IPS-18a (cell line): Measurements from ENCODE around the gene ILF3.
A peak's percentile ranks its signal among the peaks of the same experiment; 100 is the strongest.

ENCODE experiments used
- H3K27ac ChIP-seq: one replicate; pipeline ENCODE4 v1.5.1; 2013; ENCODE audit warnings: low read length
- H3K27me3 ChIP-seq: one replicate; pipeline ENCODE4 v1.6.1; 2013; ENCODE audit warnings: mild to moderate bottlenecking, low read length; ENCODE audit not compliant: control insufficient read depth, insufficient read depth
- H3K36me3 ChIP-seq: one replicate; pipeline ENCODE4 v1.6.1; 2013; ENCODE audit warnings: low read depth, low read length; ENCODE audit not compliant: control insufficient read depth
- H3K4me1 ChIP-seq: one replicate; pipeline ENCODE4 v1.6.1; 2013; ENCODE audit warnings: low read depth, low read length; ENCODE audit not compliant: control insufficient read depth
- H3K4me3 ChIP-seq: one replicate; pipeline ENCODE4 v1.5.1; 2013; ENCODE audit warnings: low read length
- H3K9ac ChIP-seq: one replicate; pipeline ENCODE4 v1.6.1; 2013; ENCODE audit warnings: mild to moderate bottlenecking, low read length, moderate library complexity
- H3K9me3 ChIP-seq: one replicate; pipeline ENCODE4 v1.6.1; 2013; ENCODE audit warnings: low read depth, low read length; ENCODE audit not compliant: control insufficient read depth

Gene ILF3

DNA sequence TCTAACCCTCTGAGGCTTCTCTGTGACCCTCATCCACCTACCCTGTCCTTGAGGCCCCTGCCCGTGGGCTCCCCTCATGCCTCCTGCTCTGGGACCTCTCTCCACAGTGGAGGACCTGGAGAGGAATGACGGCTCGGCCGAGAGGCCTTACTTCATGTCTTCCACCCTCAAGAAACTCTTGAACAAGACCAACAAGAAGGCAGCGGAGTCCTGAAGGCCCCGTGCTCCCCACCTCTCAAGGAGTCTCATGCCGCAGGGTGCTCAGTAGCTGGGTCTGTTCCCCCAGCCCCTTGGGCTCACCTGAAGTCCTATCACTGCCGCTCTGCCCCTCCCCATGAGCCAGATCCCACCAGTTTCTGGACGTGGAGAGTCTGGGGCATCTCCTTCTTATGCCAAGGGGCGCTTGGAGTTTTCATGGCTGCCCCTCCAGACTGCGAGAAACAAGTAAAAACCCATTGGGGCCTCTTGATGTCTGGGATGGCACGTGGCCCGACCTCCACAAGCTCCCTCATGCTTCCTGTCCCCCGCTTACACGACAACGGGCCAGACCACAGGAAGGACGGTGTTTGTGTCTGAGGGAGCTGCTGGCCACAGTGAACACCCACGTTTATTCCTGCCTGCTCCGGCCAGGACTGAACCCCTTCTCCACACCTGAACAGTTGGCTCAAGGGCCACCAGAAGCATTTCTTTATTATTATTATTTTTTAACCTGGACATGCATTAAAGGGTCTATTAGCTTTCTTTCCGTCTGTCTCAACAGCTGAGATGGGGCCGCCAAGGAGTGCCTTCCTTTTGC is 10.8 kb upstream of the ILF3 start:
- H3K4me3 ChIP-seq, result no peak overlapping the region
- peaks cover 10% of the 10 kb centered on the region for H3K4me1 ChIP-seq
- no peak overlapping the region for H3K27ac ChIP-seq
- H3K27me3 ChIP-seq, result no peaks in the 10 kb centered on the region
- no peak overlapping the region for H3K9ac ChIP-seq
- H3K9me3 ChIP-seq, result no peaks in the 10 kb centered on the region
- H3K36me3 ChIP-seq, result peaks cover 17% of the 10 kb centered on the region

DNA sequence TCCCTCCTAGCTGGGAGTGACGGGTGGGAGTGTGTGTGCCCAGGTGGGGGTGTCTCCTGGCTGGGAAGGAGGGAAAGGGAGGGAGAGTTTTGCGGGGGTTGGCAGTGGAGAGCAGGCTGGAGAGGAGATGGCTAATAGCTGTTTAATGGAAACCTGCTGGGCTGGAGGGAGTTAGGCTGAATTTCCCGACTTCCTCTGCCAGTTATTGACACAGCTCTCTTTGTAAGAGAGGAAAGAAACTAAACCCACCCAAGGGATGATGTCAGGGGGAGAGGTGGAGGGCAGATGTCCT is 10.2 kb upstream of the ILF3 start:
- Histone ChIP-seq H3K4me1 (peaks cover 10% of the 10 kb centered on the region), H3K4me3 (no peak overlapping the region), H3K9me3 (no peaks in the 10 kb centered on the region), H3K27ac (no peak overlapping the region), H3K36me3 (peaks cover 16% of the 10 kb centered on the region), H3K9ac (no peak overlapping the region), H3K27me3 (no peaks in the 10 kb centered on the region)

DNA sequence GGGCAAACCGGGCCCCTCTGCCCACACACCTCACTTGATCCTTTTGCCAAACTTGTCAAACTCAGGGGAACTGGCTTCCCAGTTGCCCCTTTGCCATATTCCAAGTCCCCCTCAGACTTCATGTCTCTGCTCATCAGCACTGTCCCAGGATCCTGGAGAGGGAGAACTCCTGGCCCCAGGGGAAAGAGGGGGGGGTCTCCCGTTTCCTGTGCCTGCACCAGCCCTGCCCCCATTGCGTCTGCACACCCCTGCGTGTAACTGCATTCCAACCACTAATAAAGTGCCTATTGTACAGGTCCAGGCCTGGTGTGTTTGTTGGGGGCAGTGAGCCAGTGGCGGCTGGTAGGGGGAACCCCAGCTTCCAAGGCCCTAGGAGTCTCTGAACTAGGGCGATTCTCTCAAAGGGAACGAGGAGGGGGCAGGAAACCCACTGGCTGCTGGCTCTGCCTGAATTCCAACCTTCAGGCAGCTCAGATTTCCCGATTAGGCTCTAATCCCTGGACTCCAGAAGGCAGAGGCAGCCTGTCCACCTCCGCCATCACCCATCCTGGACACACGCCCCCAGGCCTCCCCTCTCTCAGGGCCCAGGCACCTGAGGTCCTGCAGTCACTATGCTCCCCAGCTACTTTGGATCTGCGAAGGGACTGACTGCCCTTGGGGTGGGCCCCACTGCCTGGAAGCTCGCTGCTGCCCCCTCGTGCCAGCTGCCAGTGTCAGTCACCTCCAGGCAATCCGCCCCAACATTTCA is 9.7 kb upstream of the ILF3 start:
- peaks cover 10% of the 10 kb centered on the region for H3K4me1 ChIP-seq
- no peak overlapping the region for H3K4me3 ChIP-seq
- H3K27me3 ChIP-seq, result no peaks in the 10 kb centered on the region
- H3K9ac ChIP-seq, result no peak overlapping the region
- H3K36me3 ChIP-seq, result peaks cover 12% of the 10 kb centered on the region
- no peaks in the 10 kb centered on the region for H3K9me3 ChIP-seq
- no peak overlapping the region for H3K27ac ChIP-seq

DNA sequence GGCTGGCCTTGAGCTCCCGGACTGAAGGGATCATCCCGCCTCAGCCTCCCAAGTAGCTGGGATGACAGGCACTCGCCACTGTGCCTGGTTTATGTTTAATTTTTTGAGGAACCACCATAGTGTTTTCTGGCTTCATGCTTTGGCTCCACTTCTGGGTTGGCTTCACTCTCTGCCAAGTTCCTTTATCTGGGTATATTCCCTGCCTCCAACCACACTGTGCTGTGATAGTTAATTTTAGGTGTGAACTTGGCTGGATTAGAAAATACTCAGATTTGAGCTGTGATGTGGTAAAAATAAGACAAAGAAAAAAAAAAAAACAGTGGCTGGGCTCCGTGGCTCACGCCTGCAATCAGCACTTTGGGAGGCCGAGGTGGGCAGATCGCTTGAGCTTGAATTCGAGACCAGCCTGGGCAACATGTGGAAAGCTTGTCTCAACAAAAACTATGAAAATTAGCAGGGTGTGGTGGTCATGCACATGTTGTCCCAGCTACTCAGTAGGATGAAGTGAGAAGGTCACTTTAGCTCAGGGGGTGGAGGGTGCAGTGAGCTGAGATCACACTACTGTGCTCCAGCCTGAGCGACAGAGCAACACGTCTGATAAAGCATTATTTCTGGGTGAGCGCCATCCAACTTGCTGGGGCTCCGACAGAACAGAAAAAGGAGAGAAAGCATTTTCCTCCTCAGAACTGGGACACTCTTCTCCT is 7.5 kb upstream of the ILF3 start:
- H3K4me1 ChIP-seq, result peaks cover 10% of the 10 kb centered on the region
- H3K9ac ChIP-seq, result no peak overlapping the region
- peaks cover 7% of the 10 kb centered on the region for H3K36me3 ChIP-seq
- H3K9me3 ChIP-seq, result no peaks in the 10 kb centered on the region
- no peak overlapping the region for H3K27ac ChIP-seq
- H3K27me3 ChIP-seq, result no peaks in the 10 kb centered on the region
- no peak overlapping the region for H3K4me3 ChIP-seq

DNA sequence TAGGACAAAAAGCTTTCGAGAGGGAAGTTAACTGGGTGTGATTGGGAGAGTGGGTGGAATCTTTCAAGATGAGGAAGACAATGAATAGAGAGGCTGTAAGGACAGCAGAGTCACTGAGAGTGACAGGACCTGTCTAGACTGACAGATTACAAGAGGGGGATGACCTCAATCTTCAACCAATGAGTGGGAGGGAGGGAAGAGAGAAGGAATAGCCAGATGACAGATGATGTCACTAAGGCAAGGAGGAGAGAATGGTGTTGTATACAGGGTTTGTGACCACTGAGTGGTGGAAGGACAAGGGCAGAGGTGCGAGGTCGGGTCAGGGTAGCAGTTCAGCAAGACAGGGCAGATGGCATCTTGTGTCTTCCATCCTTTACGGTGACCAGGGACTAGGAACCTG is 5.8 kb upstream of the ILF3 start:
- Histone ChIP-seq H3K36me3 (peaks cover under 1% of the 10 kb centered on the region), H3K4me1 (peaks cover 10% of the 10 kb centered on the region), H3K27me3 (no peaks in the 10 kb centered on the region), H3K9me3 (no peaks in the 10 kb centered on the region), H3K4me3 (no peak overlapping the region), H3K9ac (no peak overlapping the region), H3K27ac (no peak overlapping the region)

DNA sequence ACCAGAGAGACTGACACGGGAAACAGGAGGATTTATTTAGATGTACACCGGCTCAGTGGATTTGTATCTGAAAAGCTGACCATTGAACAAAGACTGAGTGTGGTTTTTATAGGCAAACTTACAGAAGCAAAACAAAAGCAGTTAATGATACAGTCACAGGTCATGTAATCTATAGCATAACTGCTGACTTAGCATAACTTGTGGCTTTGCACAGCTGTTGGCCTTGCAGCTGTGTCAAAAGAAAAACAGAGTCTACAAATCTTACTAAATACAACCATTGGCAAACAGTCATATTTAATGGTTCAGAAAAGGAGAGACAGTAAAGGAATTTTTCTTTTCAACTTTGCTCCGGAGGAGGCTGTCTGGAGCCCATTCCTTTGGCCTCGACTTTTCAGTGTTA is 2.3 kb upstream of the ILF3 start:
- Histone ChIP-seq H3K4me1 (no peaks in the 10 kb centered on the region), H3K9ac (no peak overlapping the region), H3K36me3 (peaks cover 18% of the 10 kb centered on the region), H3K27me3 (no peaks in the 10 kb centered on the region), H3K9me3 (no peaks in the 10 kb centered on the region), H3K4me3 (no peak overlapping the region), H3K27ac (no peak overlapping the region)

DNA sequence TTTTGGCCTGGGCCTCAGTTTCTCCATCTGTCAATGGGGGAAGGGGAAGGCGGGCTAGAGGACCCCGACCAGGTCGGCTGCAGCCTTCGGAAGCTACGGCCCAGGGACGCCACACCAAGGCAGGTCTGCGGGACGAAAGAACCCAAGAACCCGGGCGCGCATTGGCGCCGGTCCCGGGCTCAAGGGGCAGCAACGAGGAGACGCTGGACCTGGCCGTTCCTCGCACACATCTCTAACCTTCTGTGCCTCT is 739 bp upstream of the ILF3 start:
- Histone ChIP-seq H3K4me3 (peak overlapping the region; percentile 96), H3K4me1 (no peaks in the 10 kb centered on the region), H3K27ac (peak overlapping the region; percentile 98)

DNA sequence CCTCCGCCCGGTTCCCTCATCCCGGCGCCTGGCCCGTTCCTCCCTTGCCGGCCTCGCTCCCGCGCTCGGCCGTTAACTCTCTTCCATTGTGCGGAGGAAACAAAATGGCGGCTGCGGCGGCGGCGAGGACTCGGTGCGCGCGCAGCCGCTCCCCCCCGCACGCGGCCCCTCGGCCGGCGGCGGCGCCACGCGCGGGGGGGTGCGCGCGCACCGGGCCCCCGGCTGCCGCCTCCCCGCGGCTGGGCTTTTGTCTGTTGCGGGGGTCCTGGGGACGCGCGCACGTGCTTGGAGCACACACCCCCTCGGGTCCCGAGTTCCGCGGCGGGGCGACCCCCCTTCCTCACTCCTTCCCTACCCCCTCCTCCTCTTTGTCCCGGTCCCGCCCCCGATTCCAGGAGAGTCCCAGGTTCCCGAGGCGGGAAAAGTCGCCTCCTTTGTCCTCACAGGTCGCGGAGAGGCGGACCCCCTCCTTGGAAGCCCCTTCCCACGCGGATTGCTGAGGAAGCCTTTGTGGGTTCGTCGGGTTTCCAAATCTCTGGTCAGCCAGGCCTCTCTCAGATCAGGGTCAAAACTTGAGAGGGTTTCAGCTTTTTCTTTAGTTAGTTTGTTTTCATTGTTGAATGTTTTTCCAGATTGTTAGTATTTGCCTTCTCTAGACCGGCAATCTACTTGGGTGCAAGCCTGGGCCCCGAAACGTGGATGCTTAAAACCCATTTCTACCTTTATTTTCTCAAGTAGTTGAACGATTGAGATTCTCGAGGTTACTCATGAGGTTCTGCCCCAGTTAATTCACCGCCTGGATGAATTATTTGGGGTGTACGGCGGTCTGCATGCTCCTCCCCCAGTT is 687 bp downstream of the ILF3 start:
- Histone ChIP-seq H3K4me3 (peak overlapping the region; percentile 96), H3K4me1 (no peaks in the 10 kb centered on the region), H3K27ac (peak overlapping the region; percentile 94), H3K9ac (peak overlapping the region; percentile 100), H3K9me3 (no peaks in the 10 kb centered on the region), H3K27me3 (no peaks in the 10 kb centered on the region), H3K36me3 (peaks cover 31% of the 10 kb centered on the region)

More for the DNA sequence above, 739 bp upstream of the ILF3 start:
- no peaks in the 10 kb centered on the region for H3K27me3 ChIP-seq
- H3K9ac ChIP-seq, result peak overlapping the region; percentile 100
- no peaks in the 10 kb centered on the region for H3K9me3 ChIP-seq
- H3K36me3 ChIP-seq, result peaks cover 29% of the 10 kb centered on the region

DNA sequence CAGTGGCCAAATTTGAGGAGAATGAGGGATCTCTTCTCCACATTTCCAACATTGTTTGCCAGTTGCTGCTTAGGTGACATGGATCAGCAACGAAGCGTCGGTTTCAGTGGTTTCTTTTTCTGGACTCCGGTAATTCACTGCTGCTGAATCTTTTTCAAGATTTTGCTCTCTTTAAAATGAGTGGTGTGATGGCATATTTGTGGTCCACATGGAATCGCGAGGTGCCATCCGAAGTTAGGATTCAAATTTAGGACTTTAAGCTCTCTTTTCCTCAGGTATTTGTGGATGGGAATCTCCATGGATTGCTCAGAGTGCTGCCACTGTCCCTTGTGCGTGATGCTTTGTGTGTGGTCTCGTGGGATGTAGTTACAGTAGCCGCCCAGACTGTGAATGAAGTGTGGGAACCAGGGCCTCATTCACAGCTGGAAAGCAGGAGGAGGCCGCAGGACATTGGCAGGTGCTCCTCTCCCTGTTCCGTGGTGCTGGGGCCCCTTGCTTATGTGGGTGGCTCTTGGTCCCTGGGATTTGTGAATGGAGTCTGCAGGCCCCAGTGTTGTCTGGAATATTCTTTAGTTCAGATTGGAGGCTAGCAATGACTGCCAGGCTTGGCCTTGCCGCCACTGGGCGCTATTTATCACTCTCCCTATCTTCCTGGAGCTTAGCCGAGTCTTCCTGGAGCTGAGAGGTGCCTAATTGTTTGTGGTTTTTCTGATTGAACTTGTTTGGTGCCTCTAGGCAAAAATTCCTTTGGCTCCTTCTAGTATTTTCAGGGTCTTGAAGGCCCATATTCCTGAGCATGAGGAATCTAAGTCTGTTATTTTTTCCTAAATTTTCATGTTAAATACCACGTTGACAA is 1.5 kb downstream of the ILF3 start:
- H3K27me3 ChIP-seq, result no peaks in the 10 kb centered on the region
- H3K4me3 ChIP-seq, result peak overlapping the region; percentile 89
- peaks cover 40% of the 10 kb centered on the region for H3K36me3 ChIP-seq
- H3K27ac ChIP-seq, result peak overlapping the region; percentile 94
- peak overlapping the region; percentile 100 for H3K9ac ChIP-seq
- H3K4me1 ChIP-seq, result no peaks in the 10 kb centered on the region
- no peaks in the 10 kb centered on the region for H3K9me3 ChIP-seq

DNA sequence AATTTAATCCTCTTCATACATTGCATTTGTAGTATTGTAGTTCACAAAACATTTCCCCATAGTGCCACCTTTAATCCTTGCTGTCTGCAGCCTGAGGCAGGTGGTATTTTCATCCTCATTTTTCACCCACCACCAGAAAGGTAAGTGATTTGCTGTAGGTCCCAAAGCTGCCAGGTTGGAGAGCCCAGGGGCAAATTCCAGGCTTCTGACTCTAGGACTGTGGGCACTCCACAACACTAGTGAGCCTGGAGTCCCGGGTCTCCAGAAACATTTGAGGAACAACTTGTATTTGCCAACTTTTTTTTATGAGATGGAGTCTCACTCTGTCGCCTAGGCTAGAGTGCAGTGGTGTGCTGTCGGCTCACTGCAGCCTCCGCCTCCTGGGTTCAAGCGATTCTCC is 6.2 kb downstream of the ILF3 start:
- no peaks in the 10 kb centered on the region for H3K4me1 ChIP-seq
- H3K27ac ChIP-seq, result no peak overlapping the region
- no peak overlapping the region for H3K4me3 ChIP-seq
- H3K27me3 ChIP-seq, result no peaks in the 10 kb centered on the region
- peaks cover 57% of the 10 kb centered on the region for H3K36me3 ChIP-seq
- no peaks in the 10 kb centered on the region for H3K9me3 ChIP-seq
- no peak overlapping the region for H3K9ac ChIP-seq
